ENCODE data around the gene ZBTB22.
"Not testable (repeated sequence)": the region's sequence is repeated elsewhere in the genome, so short reads cannot be mapped to it uniquely, and the experiment has no call there.

- TF ChIP-seq CTCF (optimal IDR thresholded peaks at IDR 0.05 in 1 of 3, IDR thresholded peaks at IDR 0.05 in 1 of 3, conservative IDR thresholded peaks at IDR 0.05 in 1 of 3; ENCODE audit: extremely low read depth in 1 of 3, insufficient read depth in 2 of 3, low read length in 3 of 3); EZH2 (IDR thresholded peaks at IDR 0.05; ENCODE audit: low read length): not testable (repeated sequence)
Measured at GRCh38 chr6:33343606-33343952, 26.0 kb upstream of the ZBTB22 start.
